ENCODE measurements around the gene ALDH1B1.
A peak's percentile ranks its signal among the peaks of the same experiment; 100 is the strongest.

ALDH1B1 gene

GRCh38 chr9:38417003-38417945 is 24.8 kb downstream of the ALDH1B1 start:
- DNase-seq: peak in 1 of 2 experiments; percentile 10

GRCh38 chr9:38418366-38418765 is 25.9 kb downstream of the ALDH1B1 start:
- DNase-seq: no peak

- DNase-seq: no peak
These were observed 26.7 kb downstream of the ALDH1B1 start for GRCh38 chr9:38419181-38419580.

- no peak for DNase-seq
These were observed 29.2 kb downstream of the ALDH1B1 start for GRCh38 chr9:38421498-38422211.

GRCh38 chr9:38422555-38423260 is 30.2 kb downstream of the ALDH1B1 start:
- DNase-seq: no peak

GRCh38 chr9:38423273-38423972 is 30.9 kb downstream of the ALDH1B1 start:
- no peak for DNase-seq

- DNase-seq: no peak
These were observed 31.7 kb downstream of the ALDH1B1 start, which contains the start of gene IGFBPL1 for GRCh38 chr9:38423973-38424843. IGFBPL1 (minus strand) TSS chr9:38424454; CDS start chr9:38424424, 30 bp downstream.

GRCh38 chr9:38424918-38425317 is 32.4 kb downstream of the ALDH1B1 start:
- no peak for DNase-seq

GRCh38 chr9:38428062-38428461 is 35.6 kb downstream of the ALDH1B1 start:
- DNase-seq: no peak

- no peak for DNase-seq
These were observed 38.6 kb downstream of the ALDH1B1 start for GRCh38 chr9:38431116-38431515.

- DNase-seq: no peak
These were observed 40.5 kb downstream of the ALDH1B1 start for GRCh38 chr9:38432922-38433510.

- no peak for DNase-seq
These were observed 41.9 kb downstream of the ALDH1B1 start for GRCh38 chr9:38434365-38434764.

- DNase-seq: no peak
These were observed 42.4 kb downstream of the ALDH1B1 start for GRCh38 chr9:38434853-38435252.

GRCh38 chr9:38435521-38435920 is 43.0 kb downstream of the ALDH1B1 start:
- DNase-seq: no peak

GRCh38 chr9:38436708-38437107 is 44.2 kb downstream of the ALDH1B1 start:
- no peak for DNase-seq

- DNase-seq: no peak
These were observed 44.8 kb downstream of the ALDH1B1 start for GRCh38 chr9:38437193-38437823.

- DNase-seq: no peak
These were observed 46.9 kb downstream of the ALDH1B1 start for GRCh38 chr9:38439291-38439915.

GRCh38 chr9:38439916-38440301 is 47.4 kb downstream of the ALDH1B1 start:
- DNase-seq: no peak

GRCh38 chr9:38440516-38440915 is 48.0 kb downstream of the ALDH1B1 start:
- no peak for DNase-seq

Measured in activated CD4-positive, alpha-beta T cell treated with anti-CD3 and anti-CD28 coated beads, Interleukin-2, amount 50 U/mL, for 4 hours (primary cell).